Astrocyte of the cerebellum (primary cell): ENCODE measurements around the gene MRPS35.

ENCODE experiments used
- DNase-seq: peaks from one replicate; pipeline ENCODE4 v3.0.0-alpha.2; 2011; ENCODE audit warnings: low read depth
- H3K4me3 ChIP-seq: 2 replicates; pipeline ENCODE4 v1.5.1; 2011; ENCODE audit warnings: mild to moderate bottlenecking, low read depth, low read length, moderate library complexity
- CTCF ChIP-seq: IDR thresholded peaks from 2 replicates; pipeline ENCODE4 v1.5.1; 2012; ENCODE audit warnings: low read length, low read depth, moderate library complexity, mild to moderate bottlenecking; ENCODE audit errors: missing control alignments
- in situ Hi-C: cut with HindIII; loops from 2 replicates; pipeline ENCODE4 v1.10.0; 2017; ENCODE audit warnings: low sequenced_read_pairs

MRPS35 gene

GRCh38 chr12:27673101-27673718, 37.4 kb upstream of the MRPS35 start:
- no peak for TF ChIP-seq CTCF
- no peak overlapping the region for H3K4me3 ChIP-seq
- DNase-seq: no peak
- in situ Hi-C loops: no loop called here

GRCh38 chr12:27674989-27675388, 35.6 kb upstream of the MRPS35 start:
- in situ Hi-C loops: no loop called here
- no peak for TF ChIP-seq CTCF
- no peak overlapping the region for H3K4me3 ChIP-seq
- DNase-seq: no peak

GRCh38 chr12:27680619-27681018, 30.0 kb upstream of the MRPS35 start:
- DNase-seq: no peak
- no peak overlapping the region for H3K4me3 ChIP-seq
- TF ChIP-seq CTCF: no peak
- in situ Hi-C loops: no loop called here

- TF ChIP-seq CTCF: no peak
Observed at GRCh38 chr12:27682534-27682933, 28.1 kb upstream of the MRPS35 start.

GRCh38 chr12:27685274-27685673, 25.4 kb upstream of the MRPS35 start:
- H3K4me3 ChIP-seq: no peak overlapping the region
- no peak for DNase-seq
- in situ Hi-C loops: no loop called here
- no peak for TF ChIP-seq CTCF

More at GRCh38 chr12:27682534-27682933, 28.1 kb upstream of the MRPS35 start:
- DNase-seq: no peak
- H3K4me3 ChIP-seq: no peak overlapping the region
- in situ Hi-C loops: no loop called here

- no peak for DNase-seq
- no peak overlapping the region for H3K4me3 ChIP-seq
- no peak for TF ChIP-seq CTCF
- in situ Hi-C loops: no loop called here
Observed at GRCh38 chr12:27686147-27686546, 24.5 kb upstream of the MRPS35 start.

GRCh38 chr12:27688671-27689070, 22.0 kb upstream of the MRPS35 start:
- no peak overlapping the region for H3K4me3 ChIP-seq
- in situ Hi-C loops: no loop called here
- no peak for DNase-seq
- TF ChIP-seq CTCF: no peak
